ENCODE data around the gene GRIK4.

The GRIK4 gene

GRCh38 chr11:120633616-120634393 lies 122.3 kb downstream of the GRIK4 start:
- no peak for TF ChIP-seq FOXP2 (optimal IDR thresholded peaks at IDR 0.05; ENCODE audit: borderline replicate concordance, extremely low read depth, extremely low read length, insufficient read depth)
- no peak for TF ChIP-seq TAF1 (IDR thresholded peaks at IDR 0.05; ENCODE audit: borderline replicate concordance, insufficient read depth, low read length)
- no peak for TF ChIP-seq REST (IDR thresholded peaks at IDR 0.05; ENCODE audit: insufficient read depth in 1 of 2, low read depth in 2 of 2, low read length in 2 of 2)
- TF ChIP-seq POLR2AphosphoS5 (IDR thresholded peaks at IDR 0.05; ENCODE audit: low read depth, low read length) = no peak
- TF ChIP-seq SIN3A (IDR thresholded peaks at IDR 0.05; ENCODE audit: borderline replicate concordance, insufficient read depth, low read length) = no peak

- TF ChIP-seq REST (IDR thresholded peaks at IDR 0.05; ENCODE audit: insufficient read depth in 1 of 2, low read depth in 2 of 2, low read length in 2 of 2) (no peak), POLR2AphosphoS5 (IDR thresholded peaks at IDR 0.05; ENCODE audit: low read depth, low read length) (no peak)
Observed at GRCh38 chr11:120634706-120635105, 123.2 kb downstream of the GRIK4 start.

GRCh38 chr11:120635136-120635810 lies 123.7 kb downstream of the GRIK4 start:
- TF ChIP-seq REST (IDR thresholded peaks at IDR 0.05; ENCODE audit: insufficient read depth in 1 of 2, low read depth in 2 of 2, low read length in 2 of 2) (no peak), FOXP2 (optimal IDR thresholded peaks at IDR 0.05; ENCODE audit: borderline replicate concordance, extremely low read depth, extremely low read length, insufficient read depth) (no peak), TAF1 (IDR thresholded peaks at IDR 0.05; ENCODE audit: borderline replicate concordance, insufficient read depth, low read length) (no peak), SIN3A (IDR thresholded peaks at IDR 0.05; ENCODE audit: borderline replicate concordance, insufficient read depth, low read length) (no peak), POLR2AphosphoS5 (IDR thresholded peaks at IDR 0.05; ENCODE audit: low read depth, low read length) (no peak)

- TF ChIP-seq POLR2AphosphoS5 (IDR thresholded peaks at IDR 0.05; ENCODE audit: low read depth, low read length) (no peak), REST (IDR thresholded peaks at IDR 0.05; ENCODE audit: insufficient read depth in 1 of 2, low read depth in 2 of 2, low read length in 2 of 2) (no peak), SIN3A (IDR thresholded peaks at IDR 0.05; ENCODE audit: borderline replicate concordance, insufficient read depth, low read length) (no peak), TAF1 (IDR thresholded peaks at IDR 0.05; ENCODE audit: borderline replicate concordance, insufficient read depth, low read length) (no peak), FOXP2 (optimal IDR thresholded peaks at IDR 0.05; ENCODE audit: borderline replicate concordance, extremely low read depth, extremely low read length, insufficient read depth) (no peak)
Observed at GRCh38 chr11:120637131-120637530, 125.6 kb downstream of the GRIK4 start.

All from PFSK-1 (cell line).